D721Med (cell line): ENCODE results near the gene RCOR3.
"Not testable (repeated sequence)": the region's sequence is repeated elsewhere in the genome, so short reads cannot be mapped to it uniquely, and the experiment has no call there.

Source experiments
- DNase-seq: peaks from one replicate; pipeline ENCODE4 v3.0.0; 2011; ENCODE audit warnings: low spot score; ENCODE audit not compliant: insufficient read length
- FAIRE-seq: peaks from 2 replicates; lab custom pipeline; 2011; peaks lifted over from hg19 to GRCh38; lab: Jason Lieb, UNC
- CTCF ChIP-seq: IDR thresholded peaks from 2 replicates; pipeline ENCODE4 v1.5.1; 2012; ENCODE audit warnings: mild to moderate bottlenecking, control low read depth; ENCODE audit not compliant: insufficient read depth; ENCODE audit errors: missing control alignments

Gene RCOR3

DNA sequence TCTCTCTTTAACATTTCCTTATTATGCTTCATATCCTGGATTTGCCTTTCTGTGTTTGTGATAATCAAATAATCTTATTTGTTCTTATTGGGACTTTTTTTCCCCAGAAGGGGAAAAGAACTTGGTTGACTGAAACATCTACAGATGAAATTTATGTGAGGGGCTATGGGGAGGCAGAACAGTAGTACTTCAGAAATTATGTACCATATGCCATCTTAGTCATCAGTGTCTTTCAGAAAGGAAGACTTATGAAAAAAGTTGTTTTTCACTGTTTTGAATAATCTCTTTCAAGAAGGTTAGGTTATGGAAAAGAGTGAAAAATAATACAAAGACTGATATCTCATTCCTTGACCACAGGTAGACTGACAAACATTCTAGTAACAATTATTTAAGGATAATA, 37.2 kb downstream of the RCOR3 start:
- DNase-seq (no peak), FAIRE-seq (peak; percentile 70)
- TF ChIP-seq CTCF, result no peak

- no peak for DNase-seq
- no peak for FAIRE-seq
- TF ChIP-seq CTCF, result no peak
Measured at GRCh38 chr1:211305044-211305443, 45.9 kb downstream of the RCOR3 start.

- DNase-seq, result no peak
- no peak for TF ChIP-seq CTCF
- FAIRE-seq, result peak; percentile 70
Measured at GRCh38 chr1:211309617-211310016, 50.5 kb downstream of the RCOR3 start.

- no peak for FAIRE-seq
- DNase-seq, result no peak
- no peak for TF ChIP-seq CTCF
Measured at GRCh38 chr1:211313392-211313791, 54.2 kb downstream of the RCOR3 start.

DNA sequence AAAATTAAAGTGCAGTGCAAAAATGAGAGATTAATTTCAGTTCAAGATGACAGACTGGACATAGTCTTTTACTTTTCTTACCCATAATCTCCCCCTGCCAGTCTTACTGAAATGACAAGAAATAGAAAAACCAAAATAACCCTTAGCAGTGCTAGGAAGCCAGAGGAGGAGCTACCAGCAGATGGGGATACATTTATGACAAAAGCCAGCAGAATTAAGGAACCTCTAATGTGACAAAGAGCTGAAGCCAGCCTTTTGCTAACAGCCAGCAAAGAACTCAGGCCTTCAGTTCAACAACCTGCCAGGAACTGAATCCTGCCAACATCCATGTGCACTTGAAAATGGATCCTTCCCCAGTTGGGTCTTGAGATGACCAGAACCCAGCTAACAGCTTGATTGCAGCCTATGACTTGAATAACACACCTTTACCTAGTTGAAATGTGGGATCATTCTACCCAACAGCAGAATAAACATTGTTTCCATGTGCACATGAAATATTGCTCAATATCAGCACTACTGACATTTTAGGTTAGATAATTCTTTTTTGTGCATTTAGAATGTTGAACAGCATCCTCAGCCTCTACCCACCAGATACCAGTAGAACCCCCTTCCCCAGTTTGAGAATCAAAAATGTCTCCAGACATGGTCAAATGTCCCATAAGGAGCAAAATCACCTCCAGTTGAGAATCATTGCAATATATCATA, 59.6 kb downstream of the RCOR3 start:
- FAIRE-seq (no peak), DNase-seq (no peak)
- TF ChIP-seq CTCF, result no peak

DNA sequence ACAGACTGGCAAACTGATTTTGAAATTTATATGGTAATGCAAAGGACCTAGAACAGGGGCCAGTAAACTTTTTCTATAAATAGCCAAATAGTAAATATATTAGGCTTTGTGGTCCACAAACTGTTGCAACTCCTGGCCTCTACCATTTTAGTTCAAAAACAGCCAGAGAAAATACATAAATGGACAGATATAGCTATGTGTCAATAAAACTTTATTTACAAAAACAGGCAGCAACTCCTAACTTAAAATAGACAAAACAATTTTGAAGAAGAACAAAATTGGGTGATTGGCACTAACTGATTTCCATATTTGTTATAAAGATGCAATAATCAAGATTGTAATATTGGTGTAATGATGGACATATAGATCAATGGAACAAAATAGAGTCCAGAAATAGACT, 60.7 kb downstream of the RCOR3 start:
- TF ChIP-seq CTCF, result no peak
- DNase-seq (no peak), FAIRE-seq (peak; percentile 16)

- FAIRE-seq (peak; percentile 96), DNase-seq (no peak)
- no peak for TF ChIP-seq CTCF
Measured at GRCh38 chr1:211320980-211321379, 61.8 kb downstream of the RCOR3 start.

- not testable (repeated sequence) for FAIRE-seq, DNase-seq
Measured at GRCh38 chr1:211321646-211322045, 62.5 kb downstream of the RCOR3 start.
